Measurements from ENCODE around the gene MARCHF9.

GRCh38 chr12:57771873-57772428 lies 17.0 kb downstream of the MARCHF9 start, which contains the start of gene METTL1:
- TF ChIP-seq CTCF (IDR thresholded peaks at IDR 0.05; ENCODE audit: low read depth, low read length), result no peak
- peak; percentile 85 for TF ChIP-seq POLR2A (IDR thresholded peaks at IDR 0.05; ENCODE audit: extremely low read depth, insufficient read length)
- TF ChIP-seq MAX (IDR thresholded peaks at IDR 0.05; ENCODE audit: low read depth, low read length), result peak; percentile 99

Data from NB4 (cell line).